GM18873 (cell line): ENCODE data around the gene UBFD1.
"Not testable (repeated sequence)": the region's sequence is repeated elsewhere in the genome, so short reads cannot be mapped to it uniquely, and the experiment has no call there.

ENCODE experiments used
- ATAC-seq: cut with Tn5 transposase; IDR thresholded peaks from one replicate; pipeline ENCODE4 v1.9.1; 2021; ENCODE audit warnings: mild to moderate bottlenecking, moderate library complexity, moderate number of reproducible peaks; ENCODE audit not compliant: unreplicated experiment, low FRiP score

The UBFD1 gene

GRCh38 chr16:23564575-23565363 lies 7.2 kb downstream of the UBFD1 start:
- no peak for ATAC-seq

- no peak for ATAC-seq
Observed at GRCh38 chr16:23566724-23567123, 9.2 kb downstream of the UBFD1 start.

DNA sequence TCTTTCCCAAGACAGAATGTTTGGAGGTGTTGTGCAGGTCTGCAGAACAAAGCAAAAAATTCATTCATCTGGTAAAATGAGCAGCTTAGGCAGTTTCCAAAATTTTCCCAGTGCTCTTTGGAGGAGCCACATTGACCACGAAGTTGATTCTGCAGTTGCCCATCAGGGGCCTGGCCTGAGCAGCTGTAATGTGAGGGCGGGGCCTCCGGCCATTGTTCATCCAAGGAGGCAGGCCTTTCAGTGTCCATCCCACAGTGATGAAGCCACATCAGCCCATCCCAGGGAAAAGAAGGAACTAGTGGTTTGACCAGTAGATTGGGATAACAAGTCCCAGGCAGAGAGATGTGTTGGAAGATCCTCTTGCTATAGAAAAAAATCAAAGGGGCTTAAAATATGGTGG lies 10.1 kb downstream of the UBFD1 start:
- ATAC-seq, result no peak

GRCh38 chr16:23570992-23571632 lies 13.6 kb downstream of the UBFD1 start:
- ATAC-seq, result no peak

GRCh38 chr16:23571895-23572294 lies 14.4 kb downstream of the UBFD1 start:
- no peak for ATAC-seq

- ATAC-seq, result no peak
Observed at GRCh38 chr16:23572394-23572793, 14.9 kb downstream of the UBFD1 start.

GRCh38 chr16:23573817-23574216 lies 16.3 kb downstream of the UBFD1 start:
- ATAC-seq, result no peak

DNA sequence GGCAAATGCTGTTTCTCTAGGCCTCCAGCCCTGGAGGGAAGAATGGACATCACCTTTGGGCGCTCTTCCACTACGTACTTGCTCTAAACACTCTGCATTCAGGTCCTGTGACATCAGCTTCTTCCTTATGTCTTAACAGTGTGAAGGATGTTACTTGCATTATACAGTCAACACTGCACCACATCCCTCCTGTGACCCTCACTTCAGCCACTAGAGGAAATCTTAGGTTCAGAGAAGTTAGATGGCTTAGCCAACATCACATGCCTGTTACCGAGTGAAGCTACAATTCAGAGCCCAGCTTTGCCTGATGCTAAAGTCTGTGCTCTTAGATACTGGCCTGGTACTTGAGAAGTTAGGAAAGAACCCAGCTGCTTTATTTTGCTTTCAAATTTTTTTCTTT lies 18.3 kb downstream of the UBFD1 start:
- ATAC-seq, result no peak

- ATAC-seq, result no peak
Observed at GRCh38 chr16:23577493-23577892, 20.0 kb downstream of the UBFD1 start.

- no peak for ATAC-seq
Observed at GRCh38 chr16:23578101-23578830, 20.7 kb downstream of the UBFD1 start.

GRCh38 chr16:23579371-23579770 lies 21.8 kb downstream of the UBFD1 start:
- no peak for ATAC-seq

DNA sequence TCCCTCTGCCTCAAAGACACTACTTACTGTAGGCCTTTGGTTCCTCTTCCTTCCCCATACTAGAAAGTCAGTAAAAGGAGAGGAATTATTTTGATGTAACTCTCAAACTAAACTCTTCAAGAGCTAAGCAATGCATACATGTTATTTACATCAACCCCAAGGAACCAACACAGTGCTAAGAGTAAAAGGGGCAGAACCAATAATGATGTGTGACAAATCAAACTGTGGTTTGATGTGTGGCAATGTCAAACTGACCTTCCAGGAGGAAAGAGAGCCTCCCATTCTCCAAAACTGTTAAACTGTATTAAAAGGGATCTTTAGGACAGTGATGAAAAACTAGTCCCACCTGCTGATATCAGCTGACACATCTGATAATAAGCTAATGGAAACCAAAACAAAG lies 22.9 kb downstream of the UBFD1 start:
- no peak for ATAC-seq

DNA sequence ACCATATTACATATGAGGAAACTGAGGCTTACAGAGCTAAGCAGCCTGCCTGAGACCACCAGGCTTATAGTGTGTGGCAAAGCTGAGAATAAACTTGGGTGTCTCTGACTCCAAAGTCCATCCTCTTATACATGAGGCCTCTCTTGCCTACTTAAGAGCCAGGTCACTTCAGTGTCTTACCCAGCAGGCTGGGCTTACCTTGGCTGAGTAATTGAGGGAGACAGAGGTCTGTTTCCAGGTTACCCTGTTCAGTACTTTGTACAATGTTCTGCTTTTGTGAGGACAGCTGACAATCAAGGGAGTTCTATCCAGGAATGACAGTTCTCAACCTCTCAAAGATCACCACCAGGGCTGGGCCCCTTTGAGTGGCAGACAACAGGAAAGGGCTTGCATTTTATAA lies 24.2 kb downstream of the UBFD1 start:
- ATAC-seq, result no peak

DNA sequence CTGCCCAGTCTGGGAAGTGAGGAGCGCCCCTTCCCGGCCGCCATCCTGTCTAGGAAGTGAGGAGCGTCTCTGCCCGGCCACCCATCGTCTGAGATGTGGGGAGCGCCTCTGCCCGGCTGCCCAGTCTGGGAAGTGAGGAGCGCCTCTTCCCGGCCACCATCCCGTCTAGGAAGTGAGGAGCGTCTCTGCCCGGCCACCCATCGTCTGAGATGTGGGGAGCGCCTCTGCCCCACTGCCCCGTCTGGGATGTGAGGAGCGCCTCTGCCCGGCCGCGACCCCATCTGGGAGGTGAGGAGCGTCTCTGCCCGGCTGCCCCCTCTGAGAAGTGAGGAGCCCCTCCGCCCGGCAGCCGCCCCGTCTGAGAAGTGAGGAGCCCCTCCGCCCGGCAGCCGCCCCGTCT lies 25.7 kb downstream of the UBFD1 start:
- ATAC-seq, result not testable (repeated sequence)

GRCh38 chr16:23584186-23585076 lies 26.9 kb downstream of the UBFD1 start:
- no peak for ATAC-seq

DNA sequence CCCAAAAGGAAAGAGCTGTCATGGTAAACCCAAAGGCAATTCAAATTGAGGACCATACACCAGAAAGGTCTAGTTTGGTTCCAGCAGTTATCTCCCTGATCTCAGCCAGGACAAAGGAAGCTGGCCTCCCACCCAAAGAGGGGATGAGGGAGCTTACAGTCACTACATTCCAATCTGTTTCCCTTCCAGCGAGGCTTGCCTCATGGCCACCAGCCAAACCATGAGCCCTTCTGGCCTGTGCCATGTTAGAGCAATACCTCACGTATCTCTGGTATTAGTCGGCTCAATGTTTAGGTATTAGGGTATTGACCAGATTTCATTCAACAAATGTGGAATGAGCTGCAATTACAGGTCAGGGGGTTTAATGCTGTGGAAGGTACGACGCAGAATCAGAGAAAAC lies 30.2 kb downstream of the UBFD1 start:
- ATAC-seq, result no peak

DNA sequence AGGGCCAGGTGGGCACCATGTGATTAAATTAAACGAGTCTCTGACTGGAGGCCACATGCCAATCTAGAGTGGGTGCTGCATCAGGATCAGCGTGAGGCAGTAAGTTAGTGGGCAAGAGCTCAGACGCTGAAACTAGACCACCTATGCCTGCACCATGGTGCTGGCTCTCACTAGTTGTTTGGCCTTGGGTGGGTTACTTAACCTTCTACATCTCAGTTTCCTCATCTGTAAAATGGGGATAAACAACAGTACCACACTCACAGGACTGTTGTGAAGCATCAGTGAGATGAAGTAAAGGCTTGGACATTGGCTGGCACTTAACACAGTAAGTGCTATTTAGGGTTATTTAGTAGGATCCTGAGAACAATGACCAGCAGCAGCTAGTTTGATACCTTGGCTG lies 32.7 kb downstream of the UBFD1 start:
- no peak for ATAC-seq

DNA sequence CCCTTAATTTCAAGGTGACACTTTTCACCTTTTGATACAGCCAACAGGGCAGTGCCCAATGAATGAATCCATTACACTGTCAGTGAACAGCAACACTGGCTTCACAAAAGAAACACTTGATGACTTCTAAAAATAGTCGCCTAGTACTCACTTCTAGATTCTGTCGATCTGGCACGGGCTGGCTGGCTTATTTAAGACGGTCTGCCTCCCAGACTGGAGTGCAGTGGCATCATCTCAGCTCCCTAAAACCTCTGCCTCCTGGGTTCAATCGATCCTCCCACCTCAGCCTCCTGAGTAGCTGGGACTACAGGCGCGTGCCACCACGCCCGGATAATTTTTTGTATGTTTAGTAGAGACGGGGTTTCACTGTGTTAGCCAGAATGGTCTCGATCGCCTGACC lies 36.7 kb downstream of the UBFD1 start:
- ATAC-seq, result no peak

DNA sequence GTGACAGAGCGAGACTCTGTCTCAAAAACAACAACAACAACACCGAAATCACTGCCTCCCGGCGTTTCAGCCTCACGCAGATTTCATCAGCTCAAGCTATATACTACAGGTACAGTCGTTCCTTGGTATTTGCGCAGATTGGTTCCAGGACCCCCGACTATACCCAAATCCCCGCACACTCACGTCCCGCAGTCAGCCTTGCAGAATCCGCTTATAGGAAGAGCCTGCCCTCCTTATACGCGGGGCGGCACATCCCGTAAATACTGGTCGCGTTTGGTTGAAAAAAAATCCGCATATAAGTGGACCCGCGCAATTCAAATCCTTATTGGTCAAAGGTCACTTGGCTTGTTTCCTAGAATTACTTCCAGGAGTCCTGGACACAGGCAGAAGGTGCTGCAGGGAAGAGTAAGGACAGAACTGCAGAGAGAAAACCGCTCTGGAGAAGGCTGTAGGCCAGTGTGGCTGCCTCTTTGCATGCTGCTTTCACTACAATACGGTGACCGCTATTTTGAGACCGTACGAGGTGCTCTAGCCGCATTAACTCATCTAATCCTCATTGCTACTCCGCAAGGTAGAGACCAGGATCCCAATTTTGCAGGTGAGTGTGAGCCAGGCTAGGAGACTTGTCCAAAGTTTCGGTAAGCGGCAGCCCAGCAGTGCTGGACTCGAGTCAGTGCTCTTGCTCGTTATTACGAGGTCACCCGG lies 37.9 kb downstream of the UBFD1 start:
- no peak for ATAC-seq
